ENCODE measurements around the gene UNC5CL.

Gene UNC5CL, protein sequence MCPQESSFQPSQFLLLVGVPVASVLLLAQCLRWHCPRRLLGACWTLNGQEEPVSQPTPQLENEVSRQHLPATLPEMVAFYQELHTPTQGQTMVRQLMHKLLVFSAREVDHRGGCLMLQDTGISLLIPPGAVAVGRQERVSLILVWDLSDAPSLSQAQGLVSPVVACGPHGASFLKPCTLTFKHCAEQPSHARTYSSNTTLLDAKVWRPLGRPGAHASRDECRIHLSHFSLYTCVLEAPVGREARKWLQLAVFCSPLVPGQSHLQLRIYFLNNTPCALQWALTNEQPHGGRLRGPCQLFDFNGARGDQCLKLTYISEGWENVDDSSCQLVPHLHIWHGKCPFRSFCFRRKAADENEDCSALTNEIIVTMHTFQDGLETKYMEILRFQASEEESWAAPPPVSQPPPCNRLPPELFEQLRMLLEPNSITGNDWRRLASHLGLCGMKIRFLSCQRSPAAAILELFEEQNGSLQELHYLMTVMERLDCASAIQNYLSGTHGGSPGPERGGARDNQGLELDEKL

GRCh38 chr6:41039060-41039998 lies at the start of gene UNC5CL:
Gene UNC5CL, minus strand, starts transcription at chr6:41039221. Its CDS starts 4,147 bp downstream, at chr6:41035074.
- H3K4me3 ChIP-seq (ENCODE audit: low read depth, low read length): no peak within 1 kb of the TSS
- DNase-seq (ENCODE audit: low read depth): no peak

- H3K4me3 ChIP-seq (ENCODE audit: low read depth, low read length): no peak overlapping the region
- DNase-seq (ENCODE audit: low read depth): no peak
These were observed 49.4 kb upstream of the UNC5CL start for GRCh38 chr6:41088451-41088850.

GRCh38 chr6:41085182-41085581 lies 46.2 kb upstream of the UNC5CL start:
- no peak overlapping the region for H3K4me3 ChIP-seq (ENCODE audit: low read depth, low read length)
- no peak for DNase-seq (ENCODE audit: low read depth)

- DNase-seq (ENCODE audit: low read depth): no peak
- no peak overlapping the region for H3K4me3 ChIP-seq (ENCODE audit: low read depth, low read length)
These were observed 44.1 kb upstream of the UNC5CL start for GRCh38 chr6:41083072-41083471.

GRCh38 chr6:41080621-41081020 lies 41.6 kb upstream of the UNC5CL start:
- DNase-seq (ENCODE audit: low read depth): no peak
- no peak overlapping the region for H3K4me3 ChIP-seq (ENCODE audit: low read depth, low read length)

- H3K4me3 ChIP-seq (ENCODE audit: low read depth, low read length): no peak overlapping the region
- no peak for DNase-seq (ENCODE audit: low read depth)
These were observed 40.1 kb upstream of the UNC5CL start for GRCh38 chr6:41079080-41079479.

GRCh38 chr6:41078101-41078500 lies 39.1 kb upstream of the UNC5CL start:
- no peak overlapping the region for H3K4me3 ChIP-seq (ENCODE audit: low read depth, low read length)

DNA sequence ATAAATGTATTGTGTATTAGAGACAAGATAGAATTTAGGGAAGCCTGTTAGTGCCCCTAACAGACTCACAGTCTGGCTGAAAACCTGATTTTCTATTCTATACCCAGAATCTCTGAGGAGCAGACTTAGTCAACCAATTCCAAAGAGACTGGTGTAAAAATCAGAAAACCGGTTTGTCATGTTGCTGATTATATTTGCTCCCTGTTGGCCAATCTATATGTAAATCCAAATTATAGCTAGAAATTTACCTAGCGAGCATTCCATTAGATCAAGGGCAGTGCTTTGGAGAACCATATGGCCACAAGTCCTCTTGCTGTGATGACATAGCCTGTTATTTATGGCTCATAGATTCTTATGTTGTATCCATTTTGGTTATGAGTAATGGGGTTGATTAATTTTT lies 38.5 kb upstream of the UNC5CL start:
- H3K4me3 ChIP-seq (ENCODE audit: low read depth, low read length): no peak overlapping the region
- no peak for DNase-seq (ENCODE audit: low read depth)

More at GRCh38 chr6:41078101-41078500, 39.1 kb upstream of the UNC5CL start:
- DNase-seq (ENCODE audit: low read depth): no peak

- no peak for DNase-seq (ENCODE audit: low read depth)
- no peak overlapping the region for H3K4me3 ChIP-seq (ENCODE audit: low read depth, low read length)
These were observed 36.9 kb upstream of the UNC5CL start for GRCh38 chr6:41075651-41076626.

DNA sequence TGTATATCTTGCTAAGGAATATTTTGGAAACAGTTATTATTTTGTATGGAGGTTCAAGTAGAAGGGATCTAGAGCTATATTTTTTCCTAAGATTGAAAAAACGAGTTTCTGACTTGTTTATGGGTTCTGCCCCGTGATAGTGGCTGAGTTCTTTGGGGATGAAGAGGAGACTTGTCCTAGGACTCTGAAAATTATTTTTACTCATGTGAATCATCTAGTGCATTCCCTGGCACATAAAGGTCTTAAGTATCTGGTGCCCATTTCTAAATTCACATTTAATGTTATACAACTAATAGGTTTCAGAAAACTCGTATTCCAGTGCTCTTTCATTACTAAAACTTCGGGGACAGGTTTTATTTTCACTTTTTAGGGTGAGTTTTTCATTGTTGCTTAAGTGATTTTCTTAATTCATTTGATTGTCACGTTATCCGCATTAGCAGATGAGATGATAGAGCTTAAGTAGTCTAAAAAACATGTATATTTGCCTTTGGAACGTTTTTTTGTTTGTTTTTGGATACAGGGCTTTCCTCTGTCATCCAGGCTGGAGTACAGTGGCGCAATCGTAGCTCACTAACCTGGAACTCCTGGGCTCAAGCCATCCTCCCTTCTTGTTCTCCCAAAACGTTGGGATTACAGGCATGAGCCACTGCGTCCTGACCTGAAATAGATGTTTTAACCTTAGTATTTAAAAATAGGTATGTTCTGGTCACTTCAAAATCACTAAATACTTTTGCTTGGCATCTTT lies 35.8 kb upstream of the UNC5CL start:
- DNase-seq (ENCODE audit: low read depth): no peak
- H3K4me3 ChIP-seq (ENCODE audit: low read depth, low read length): peak overlapping the region; percentile 99

GRCh38 chr6:41073968-41074691 lies 35.1 kb upstream of the UNC5CL start:
- no peak for DNase-seq (ENCODE audit: low read depth)
- H3K4me3 ChIP-seq (ENCODE audit: low read depth, low read length): peak overlapping the region; percentile 99

DNA sequence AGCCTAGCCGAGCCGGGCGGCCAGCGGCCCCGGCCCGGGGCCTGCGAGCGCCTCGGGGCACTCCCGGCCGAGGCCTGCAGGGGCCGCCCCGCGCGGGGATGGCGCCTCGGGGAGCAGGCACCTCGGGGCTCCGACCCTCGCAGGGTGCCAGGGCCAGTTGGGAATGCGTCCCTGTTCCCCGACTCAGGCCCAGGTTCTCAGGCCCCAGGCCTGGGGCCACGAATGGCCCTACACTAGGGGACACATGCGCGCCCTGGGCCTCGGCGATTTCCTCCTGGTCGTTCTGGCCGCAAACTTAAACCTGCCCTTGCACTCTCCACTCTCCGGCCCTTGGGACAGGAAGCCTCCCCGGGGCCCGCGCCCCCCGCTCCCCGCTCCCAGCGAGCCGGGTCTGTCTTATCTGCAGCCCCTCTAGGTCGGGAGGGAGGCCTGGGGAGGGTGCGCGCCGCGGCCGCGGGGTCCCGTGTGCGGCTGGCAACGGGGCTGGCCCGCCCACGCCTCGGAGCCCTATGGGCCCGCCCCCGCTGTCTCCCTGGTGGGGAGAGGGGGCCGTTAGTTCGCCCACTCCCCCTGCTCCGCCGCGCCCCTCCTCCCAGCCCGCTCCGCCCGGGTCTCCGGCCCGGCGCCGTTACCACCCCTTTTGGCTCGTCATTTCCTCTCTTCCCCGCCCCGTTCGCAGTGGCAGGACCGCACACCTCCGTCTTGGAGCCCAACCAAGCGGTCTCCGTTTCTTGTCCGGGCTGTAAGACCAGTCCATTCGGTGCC lies 34.4 kb upstream of the UNC5CL start:
- peak; percentile 25 for DNase-seq (ENCODE audit: low read depth)
- H3K4me3 ChIP-seq (ENCODE audit: low read depth, low read length): peak overlapping the region; percentile 99

DNA sequence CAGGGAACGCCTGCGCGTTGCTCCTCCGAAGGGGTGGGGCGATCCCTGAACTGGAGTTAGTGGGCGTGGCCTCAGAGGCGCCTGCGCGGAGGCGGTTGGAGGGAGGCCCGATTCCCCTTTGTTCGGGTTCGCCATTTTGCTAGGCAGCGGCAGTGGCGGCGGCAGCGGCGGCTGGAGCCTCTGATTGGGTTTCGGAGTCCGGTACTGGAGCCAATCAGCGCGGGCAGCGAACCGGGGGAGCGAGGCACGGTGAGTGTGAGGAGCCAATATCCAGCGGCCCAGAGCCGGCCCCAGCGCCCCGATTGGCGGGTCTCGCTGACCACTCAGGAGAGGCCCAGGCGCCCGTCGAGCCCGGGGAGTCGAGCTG lies 33.8 kb upstream of the UNC5CL start, which contains the start of gene NFYA:
NFYA (plus strand) TSS at position 139 of the 367 bp plus-strand sequence. CDS start 6,116 bp downstream, outside the sequence.
- DNase-seq (ENCODE audit: low read depth): peak; percentile 96
- H3K4me3 ChIP-seq (ENCODE audit: low read depth, low read length): peak within 1 kb of the TSS; percentile 99

GRCh38 chr6:41071923-41072835 lies 33.2 kb upstream of the UNC5CL start, which contains the start of gene OARD1:
Gene OARD1, minus strand, starts transcription at chr6:41072356. Its CDS starts 722 bp downstream, at chr6:41071634.
- peak; percentile 97 for DNase-seq (ENCODE audit: low read depth)
- H3K4me3 ChIP-seq (ENCODE audit: low read depth, low read length): peak within 1 kb of the TSS; percentile 99

- DNase-seq (ENCODE audit: low read depth): no peak
- H3K4me3 ChIP-seq (ENCODE audit: low read depth, low read length): peak overlapping the region; percentile 99
These were observed 32.5 kb upstream of the UNC5CL start for GRCh38 chr6:41071501-41071922.

GRCh38 chr6:41066867-41067304 lies 27.9 kb upstream of the UNC5CL start:
- peak; percentile 45 for DNase-seq (ENCODE audit: low read depth)

More at GRCh38 chr6:41066867-41067304, 27.9 kb upstream of the UNC5CL start:
- no peak overlapping the region for H3K4me3 ChIP-seq (ENCODE audit: low read depth, low read length)
